H1 (cell line): ENCODE data around the gene PMF1. TPM values are rescaled to one million over a fixed set of nuclear protein-coding genes. Genes with fewer than 3 reads are reported as not detected.
A peak's percentile ranks its signal among the peaks of the same experiment; 100 is the strongest.

Source experiments
- CTCF ChIA-PET: fragments of 300-600 bp; sonication (Branson Sonifier 250); formaldehyde crosslinking; loops from one replicate; lab custom pipeline; 2021; ENCODE audit not compliant: partially characterized antibody; lab: Charles Lee
- POLR2A ChIA-PET: fragments of 300-600 bp; sonication (Branson Sonifier 250); formaldehyde crosslinking; loops from one replicate; lab custom pipeline; 2021; ENCODE audit warnings: inconsistent platforms; ENCODE audit not compliant: partially characterized antibody; lab: Charles Lee
- DNase-seq, 2 experiments: peaks; one replicate each; pipeline versions ENCODE4 v3.0.0 to v3.0.0-alpha.2; 2010 to 2022; ENCODE audit warnings: low spot score in 2 of 2, low read depth in 1 of 2, mixed read lengths in 1 of 2
- FAIRE-seq: peaks from 2 replicates; lab custom pipeline; 2011; peaks lifted over from hg19 to GRCh38; lab: Jason Lieb, UNC
- H2AFZ ChIP-seq: 2 replicates; pipeline ENCODE4 v1.8.1; 2012; ENCODE audit warnings: low read length, inconsistent platforms
- H2AK5ac ChIP-seq: 2 replicates; pipeline ENCODE4 v1.6.1; 2013; ENCODE audit warnings: low read depth, low read length
- H2BK120ac ChIP-seq: replicated peaks from 2 replicates; pipeline ENCODE3; 2013; ENCODE audit warnings: low read depth, low read length, inconsistent platforms
- H2BK12ac ChIP-seq: 2 replicates; pipeline ENCODE4 v1.6.1; 2013; ENCODE audit warnings: low read depth, low read length
- H2BK15ac ChIP-seq: 2 replicates; pipeline ENCODE4 v1.6.1; 2013; ENCODE audit warnings: low read length
- H2BK20ac ChIP-seq: 2 replicates; pipeline ENCODE4 v1.6.1; 2013; ENCODE audit warnings: low read length
- H2BK5ac ChIP-seq: 2 replicates; pipeline ENCODE4 v1.6.1; 2013; ENCODE audit warnings: low read depth, low read length
- H3K14ac ChIP-seq: 2 replicates; pipeline ENCODE4 v1.6.1; 2013; ENCODE audit warnings: inconsistent platforms; ENCODE audit not compliant: insufficient read length
- H3K18ac ChIP-seq: 2 replicates; pipeline ENCODE4 v1.6.1; 2013; ENCODE audit warnings: low read length; ENCODE audit errors: extremely low read depth
- H3K23ac ChIP-seq: 2 replicates; pipeline ENCODE4 v1.6.1; 2013; ENCODE audit warnings: inconsistent platforms; ENCODE audit not compliant: insufficient read length
- H3K23me2 ChIP-seq: 2 replicates; pipeline ENCODE4 v1.6.1; 2013; ENCODE audit warnings: low read depth, low read length
- H3K27ac ChIP-seq: 2 replicates; pipeline ENCODE4 v1.6.1; 2011; ENCODE audit warnings: low read depth, low read length, inconsistent platforms
- H3K27me3 ChIP-seq, 4 experiments: replicated peaks in 1 of 4; 1 replicate in 1 of 4; 2 replicates in 3 of 4; pipeline versions ENCODE4 v1.6.1 to v1.8.1; 2011 to 2013; ENCODE audit warnings: low read length in 3 of 4, mild to moderate bottlenecking in 3 of 4, inconsistent platforms in 2 of 4, mixed read lengths in 2 of 4, moderate library complexity in 1 of 4; ENCODE audit not compliant: control insufficient read depth in 3 of 4, insufficient read depth in 3 of 4; ENCODE audit errors: extremely low read depth in 1 of 4
- H3K36me3 ChIP-seq, 4 experiments: 2 replicates each; pipeline versions ENCODE4 v1.6.1 to v1.8.1; 2011 to 2013; ENCODE audit warnings: mild to moderate bottlenecking in 4 of 4, low read length in 3 of 4, moderate library complexity in 2 of 4, control low read depth in 1 of 4, inconsistent platforms in 1 of 4; ENCODE audit not compliant: insufficient read depth in 4 of 4, control insufficient read depth in 2 of 4
- H3K4ac ChIP-seq: replicated peaks from 2 replicates; pipeline ENCODE3; 2013; ENCODE audit warnings: low read length, low read depth, mixed read lengths, inconsistent platforms; ENCODE audit not compliant: insufficient read length
- H3K4me1 ChIP-seq, 4 experiments: replicated peaks in 1 of 4; 1 replicate in 1 of 4; 2 replicates in 3 of 4; pipeline versions ENCODE4 v1.6.1 to v1.8.1; 2011 to 2013; ENCODE audit warnings: low read length in 3 of 4, inconsistent platforms in 2 of 4, mixed read lengths in 1 of 4; ENCODE audit not compliant: insufficient read depth in 4 of 4, control insufficient read depth in 3 of 4
- H3K4me2 ChIP-seq, 2 experiments: 2 replicates each; pipeline versions ENCODE4 v1.6.1 to v1.8.1; 2011 to 2013; ENCODE audit warnings: low read depth in 2 of 2, low read length in 2 of 2, control low read depth in 1 of 2, inconsistent platforms in 1 of 2, mild to moderate bottlenecking in 1 of 2; ENCODE audit not compliant: insufficient read depth in 1 of 2
- H3K4me3 ChIP-seq, 4 experiments: fragments of 200-600, 300-600 bp in 1 of 4; sonication (generic), shearing (Covaris generic), sonication (Bioruptor Twin) in 1 of 4; 2 replicates each; pipeline versions ENCODE4 v1.5.1 to v1.8.1; 2011 to 2016; ENCODE audit warnings: low read length in 4 of 4, low read depth in 3 of 4, control low read depth in 2 of 4, inconsistent platforms in 2 of 4, mild to moderate bottlenecking in 2 of 4, mixed read lengths in 1 of 4, moderate library complexity in 1 of 4; ENCODE audit not compliant: insufficient read depth in 2 of 4; ENCODE audit errors: extremely low read depth in 1 of 4
- H3K56ac ChIP-seq: replicated peaks from 2 replicates; pipeline ENCODE3; 2013; ENCODE audit warnings: low read depth, mild to moderate bottlenecking, mixed read lengths, low read length, inconsistent platforms; ENCODE audit not compliant: insufficient read length
- H3K79me1 ChIP-seq: 2 replicates; pipeline ENCODE4 v1.6.1; 2013; ENCODE audit warnings: low read depth, low read length, control low read depth
- H3K79me2 ChIP-seq, 2 experiments: 2 replicates each; pipeline versions ENCODE4 v1.6.1 to v1.8.1; 2012 to 2013; ENCODE audit warnings: low read length in 2 of 2, mild to moderate bottlenecking in 2 of 2, inconsistent platforms in 1 of 2; ENCODE audit not compliant: insufficient read depth in 2 of 2, control insufficient read depth in 1 of 2
- H3K9ac ChIP-seq, 4 experiments: replicated peaks in 1 of 4; 1 replicate in 1 of 4; 2 replicates in 3 of 4; pipeline versions ENCODE4 v1.6.1 to v1.8.1; 2011 to 2013; ENCODE audit warnings: low read depth in 3 of 4, low read length in 3 of 4, control low read depth in 2 of 4, mild to moderate bottlenecking in 2 of 4, moderate library complexity in 2 of 4, inconsistent platforms in 1 of 4; ENCODE audit errors: extremely low read depth in 1 of 4
- H3K9me3 ChIP-seq, 2 experiments: 2 replicates each; pipeline versions ENCODE4 v1.6.1 to v1.8.1; 2012 to 2013; ENCODE audit warnings: mild to moderate bottlenecking in 2 of 2, moderate library complexity in 2 of 2, control low read depth in 1 of 2, inconsistent platforms in 1 of 2, low read depth in 1 of 2, low read length in 1 of 2, mixed read lengths in 1 of 2; ENCODE audit not compliant: insufficient read depth in 2 of 2
- H4K20me1 ChIP-seq, 2 experiments: replicated peaks in 1 of 2; 2 replicates each; pipeline versions ENCODE3 to v1.8.1; 2011 to 2013; ENCODE audit warnings: inconsistent platforms in 2 of 2, low read length in 2 of 2, mild to moderate bottlenecking in 1 of 2; ENCODE audit not compliant: insufficient read depth in 2 of 2, control insufficient read depth in 1 of 2
- H4K5ac ChIP-seq: 2 replicates; pipeline ENCODE4 v1.6.1; 2013; ENCODE audit warnings: low read length, low read depth, mixed read lengths, inconsistent platforms; ENCODE audit not compliant: insufficient read length
- H4K8ac ChIP-seq: 2 replicates; pipeline ENCODE4 v1.8.0; 2013; ENCODE audit warnings: mild to moderate bottlenecking, moderate library complexity, low read length, inconsistent platforms; ENCODE audit not compliant: insufficient read depth; ENCODE audit errors: extremely low read depth
- H4K91ac ChIP-seq: replicated peaks from 2 replicates; pipeline ENCODE3; 2013; ENCODE audit warnings: low read length, mixed read lengths, inconsistent platforms; ENCODE audit not compliant: insufficient read length
- GABPA ChIP-seq: IDR thresholded peaks from 2 replicates; pipeline ENCODE4 v1.6.1; 2011; ENCODE audit warnings: mild to moderate bottlenecking, low read length, moderate library complexity, borderline replicate concordance; ENCODE audit not compliant: insufficient read depth
- HDAC2 ChIP-seq, 2 experiments: fragments of 300-600 bp in 1 of 2; sonication (generic) in 1 of 2; IDR thresholded peaks; 2 replicates each; pipeline ENCODE4 v1.6.1; 2011 to 2012; ENCODE audit warnings: low read depth in 2 of 2, low read length in 2 of 2, mild to moderate bottlenecking in 2 of 2, moderate library complexity in 2 of 2, borderline replicate concordance in 1 of 2, inconsistent platforms in 1 of 2
- JUN ChIP-seq: IDR thresholded peaks from 2 replicates; pipeline ENCODE4 v1.6.1; 2011; ENCODE audit warnings: low read depth, mild to moderate bottlenecking, improper control_type of control experiment, low read length
- MAFK ChIP-seq: IDR thresholded peaks from 2 replicates; pipeline ENCODE4 v1.6.1; 2012; ENCODE audit warnings: low read depth, mild to moderate bottlenecking, improper control_type of control experiment, low read length
- POLR2A ChIP-seq, 2 experiments: IDR thresholded peaks; 1 replicate in 1 of 2; 2 replicates in 1 of 2; pipeline ENCODE4 v1.6.1; 2011; ENCODE audit warnings: low read depth in 2 of 2, low read length in 2 of 2, mild to moderate bottlenecking in 2 of 2; ENCODE audit errors: control extremely low read depth in 1 of 2
- RFX5 ChIP-seq: IDR thresholded peaks from 2 replicates; pipeline ENCODE4 v1.6.1; 2011; ENCODE audit warnings: low read depth, low read length, improper control_type of control experiment, borderline replicate concordance
- SAP30 ChIP-seq: fragments of 300-600 bp; sonication (generic); IDR thresholded peaks from 2 replicates; pipeline ENCODE4 v1.7.1; 2012; ENCODE audit warnings: low read length, moderate library complexity, mild to moderate bottlenecking, inconsistent platforms; ENCODE audit not compliant: insufficient read depth, insufficient replicate concordance
- SIX5 ChIP-seq: IDR thresholded peaks from 2 replicates; pipeline ENCODE4 v1.6.1; 2011; ENCODE audit warnings: mild to moderate bottlenecking, low read depth, low read length
- WGBS, 2 experiments: shearing (Covaris generic) in 1 of 2; methylation state at CpG; one replicate each; pipeline versions ENCODE4 v1.1.6 to v1.1.7; 2013 to 2015; ENCODE audit warnings: low lambda C conversion rate in 2 of 2, mixed read lengths in 2 of 2, inconsistent platforms in 1 of 2, low coverage in 1 of 2, missing lambda C conversion rate in 1 of 2; ENCODE audit not compliant: insufficient replicate concordance in 2 of 2, insufficient coverage in 1 of 2, insufficient read length in 1 of 2; ENCODE audit errors: extremely low coverage in 1 of 2, missing lambda C conversion rate in 1 of 2; 5-methylcytosine and 5-hydroxymethylcytosine counted together
- polyA plus RNA-seq, 7 experiments: library from polyadenylated mRNA; depleted of rRNA in 3 of 7; stranded (reverse) in 5 of 7; unstranded in 2 of 7; fragments of >200 nt in 5 of 7; fragments of 200-250 nt in 2 of 7; gene quantifications; 1 replicate in 5 of 7; 2 replicates in 1 of 7; 4 replicates in 1 of 7; pipeline versions ENCODE4 v1.2.1 to v1.2.3, GENCODE V29; 2011 to 2013; ENCODE audit warnings: missing spikeins in 2 of 7, mixed read lengths in 2 of 7
- total RNA-seq: library from RNA; stranded (reverse); fragmentation: NEBNext Ultra II Directional; extraction: Animal tissue kit (Norgen Biotek cat#: 25700); gene quantifications from 2 replicates; pipeline ENCODE4 v1.2.1, GENCODE V29; 2021
- TF ChIP-seq, protein P1 (sequence below): IDR thresholded peaks from 2 replicates; pipeline ENCODE4 v1.6.1; 2012; ENCODE audit warnings: inconsistent platforms

PMF1 gene
- total and polyA plus RNA-seq, 2 of the 8 experiments (the other 6 are each of a cell fraction or from before 2014, with no cell fraction given): 113 to 296 TPM

DNA sequence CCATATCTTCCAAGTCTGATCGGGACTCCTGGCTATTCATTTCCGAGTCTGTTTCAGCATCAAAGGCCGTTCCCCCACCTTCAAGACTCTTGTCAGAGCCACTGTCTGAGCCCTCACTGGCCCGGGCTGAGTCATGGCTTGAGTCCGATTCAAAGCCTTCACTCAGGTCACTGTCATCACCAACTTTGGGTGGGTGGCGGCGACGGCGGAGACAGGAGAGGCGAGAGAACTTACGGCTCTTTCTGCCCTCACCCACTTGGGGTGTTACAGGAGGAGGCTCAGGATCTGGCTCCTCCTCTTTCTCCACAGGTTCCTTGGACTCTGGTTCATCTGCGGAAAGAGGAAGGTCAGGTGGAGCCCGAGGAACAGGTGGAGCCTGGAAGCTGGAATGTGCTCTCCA lies 53.2 kb downstream of the PMF1 start:
- Histone ChIP-seq H3K4me2 (no peak overlapping the region), H3K9me3 (peaks cover 0 to 2% of the 10 kb centered on the region in 2 experiments; a peak in 1 of 4 replicates), H3K23me2 (no peaks in the 10 kb centered on the region), H3K36me3 (peaks cover 41 to 82% (median 73%) of the 10 kb centered on the region in 4 experiments), H2AFZ (no peak overlapping the region), H4K8ac (no peak overlapping the region), H4K91ac (no peak overlapping the region), H2BK20ac (no peak overlapping the region), H2BK120ac (no peak overlapping the region), H3K18ac (no peak overlapping the region), H3K4me1 (no peaks in the 10 kb centered on the region), H3K23ac (no peak overlapping the region), H3K14ac (no peak overlapping the region), H2AK5ac (no peak overlapping the region), H4K5ac (no peak overlapping the region), H3K4me3 (no peak overlapping the region), H3K9ac (no peak overlapping the region), H3K27me3 (no peaks in the 10 kb centered on the region), H2BK5ac (no peak overlapping the region), H4K20me1 (peaks cover 0 to 6% of the 10 kb centered on the region in 2 experiments), H3K56ac (no peak overlapping the region), H2BK12ac (no peak overlapping the region), H2BK15ac (no peak overlapping the region), H3K4ac (no peak overlapping the region), H3K79me2 (no peaks in the 10 kb centered on the region), H3K79me1 (no peaks in the 10 kb centered on the region), H3K27ac (no peak overlapping the region)
- WGBS, 2 experiments: 96% methylated on average over 13 of the region's 13 CpGs; no CpG with 5 or more reads in 1 of the 2 experiments
- no peak for FAIRE-seq
- POLR2A ChIA-PET: no interaction called here
- DNase-seq: no peak
- CTCF ChIA-PET: interaction anchor here (0.8 kb wide), 1 partner anchor 181 kb away, joined by 4 read pairs; no protein-coding TSS in a partner anchor
- TF ChIP-seq JUN: no peak
- TF ChIP-seq SIX5: no peak
- no peak for TF ChIP-seq MAFK
- no peak for TF ChIP-seq HDAC2 (IDR thresholded peaks at IDR 0.05; ENCODE audit: borderline replicate concordance in 1 of 2, low read depth in 2 of 2, low read length in 2 of 2)
- 0 out of 3 replicates have a peak, but pooled peaks of 1 of the 2 experiments have one; percentile 4 for TF ChIP-seq POLR2A (IDR thresholded peaks at IDR 0.05; ENCODE audit: control extremely low read depth in 1 of 2, low read depth in 2 of 2, low read length in 2 of 2)
- no peak for TF ChIP-seq RFX5
- TF ChIP-seq GABPA: no peak
- TF ChIP-seq, protein P1, sequence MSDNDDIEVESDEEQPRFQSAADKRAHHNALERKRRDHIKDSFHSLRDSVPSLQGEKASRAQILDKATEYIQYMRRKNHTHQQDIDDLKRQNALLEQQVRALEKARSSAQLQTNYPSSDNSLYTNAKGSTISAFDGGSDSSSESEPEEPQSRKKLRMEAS: no peak
- no peak for TF ChIP-seq SAP30
